Measurements from ENCODE around the gene CRAMP1.
A peak's percentile ranks its signal among the peaks of the same experiment; 100 is the strongest.
"Not testable (repeated sequence)": the region's sequence is repeated elsewhere in the genome, so short reads cannot be mapped to it uniquely, and the experiment has no call there.

Gene CRAMP1

DNA sequence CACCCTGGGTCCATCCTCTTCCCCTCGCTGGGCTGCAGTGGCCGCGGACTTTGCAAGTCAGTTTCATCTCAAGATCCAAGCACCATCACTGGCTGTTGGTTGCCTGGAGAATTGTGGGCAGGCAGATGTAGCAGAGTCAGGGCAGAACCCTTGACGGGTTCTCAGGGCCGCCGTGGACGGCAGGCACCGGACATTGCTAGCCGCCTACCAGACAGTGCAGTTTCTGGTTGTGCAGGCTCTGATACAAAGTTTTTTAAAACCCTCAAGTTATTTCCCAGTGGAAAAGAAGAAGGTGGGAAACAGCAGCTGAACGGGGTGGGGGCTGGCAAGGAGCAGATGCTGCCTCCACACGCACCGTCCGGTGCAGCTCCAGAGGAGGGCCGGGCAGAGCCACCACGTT is 97.2 kb downstream of the CRAMP1 start:
- no peak for DNase-seq (ENCODE audit: low read depth in 2 of 2)

DNA sequence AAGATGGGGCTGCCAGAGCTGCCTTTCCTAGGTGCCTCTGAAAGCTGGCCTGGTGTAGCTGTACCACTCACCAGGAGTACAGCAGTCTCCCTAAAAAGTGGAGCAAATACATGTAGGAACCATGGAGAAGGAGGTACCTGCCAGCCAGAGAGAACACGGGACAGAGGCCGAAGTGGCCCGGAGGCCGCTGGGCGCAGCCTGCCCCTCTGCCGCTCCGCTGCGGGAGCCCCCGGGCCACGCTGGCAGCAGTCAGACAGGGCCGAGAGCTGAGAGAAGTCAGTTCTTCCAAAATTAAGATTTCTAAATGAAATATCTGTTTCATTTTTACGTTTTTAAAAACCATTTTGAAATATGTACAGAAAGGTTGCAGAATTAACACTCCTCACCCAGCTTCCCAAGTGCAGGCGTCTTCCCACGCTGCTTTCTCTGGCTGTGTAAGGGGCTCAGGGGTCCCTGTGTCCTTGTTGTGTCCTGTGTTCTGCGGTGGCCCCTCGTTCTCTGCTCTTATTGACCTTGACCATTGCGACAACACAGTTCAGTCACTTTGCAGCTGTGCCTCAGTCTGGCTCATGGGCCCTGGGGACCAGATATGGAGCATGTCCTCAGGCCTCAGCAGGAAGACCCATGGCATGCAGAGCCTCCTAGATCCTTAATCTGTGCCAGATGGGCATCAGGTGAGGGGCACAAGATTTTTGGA is 98.8 kb downstream of the CRAMP1 start:
- no peak for DNase-seq (ENCODE audit: low read depth in 2 of 2)

DNA sequence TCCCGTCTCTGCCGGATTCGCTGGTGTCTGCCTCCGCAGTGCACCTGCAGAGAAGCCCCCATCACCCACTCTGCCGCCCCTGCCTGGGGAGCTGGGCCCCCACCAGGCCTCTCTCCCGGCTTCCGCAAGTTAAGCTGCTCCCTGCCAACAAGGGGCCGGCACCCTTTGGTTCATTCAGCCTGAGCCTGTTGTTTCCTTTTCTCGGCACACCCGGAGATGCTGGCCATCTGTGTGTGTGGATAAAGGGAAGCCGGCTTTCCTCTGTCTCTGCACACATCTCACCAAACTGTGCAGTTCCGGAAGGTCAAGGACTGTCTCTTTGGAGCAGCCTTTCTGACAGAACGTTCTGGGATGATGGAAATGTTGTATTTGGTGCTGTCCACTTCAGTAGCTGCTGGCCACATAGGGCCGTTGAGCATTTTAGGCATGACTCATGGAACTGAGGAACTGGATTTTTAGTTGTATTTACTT is 100.7 kb downstream of the CRAMP1 start:
- DNase-seq (ENCODE audit: low read depth in 2 of 2): no peak

DNA sequence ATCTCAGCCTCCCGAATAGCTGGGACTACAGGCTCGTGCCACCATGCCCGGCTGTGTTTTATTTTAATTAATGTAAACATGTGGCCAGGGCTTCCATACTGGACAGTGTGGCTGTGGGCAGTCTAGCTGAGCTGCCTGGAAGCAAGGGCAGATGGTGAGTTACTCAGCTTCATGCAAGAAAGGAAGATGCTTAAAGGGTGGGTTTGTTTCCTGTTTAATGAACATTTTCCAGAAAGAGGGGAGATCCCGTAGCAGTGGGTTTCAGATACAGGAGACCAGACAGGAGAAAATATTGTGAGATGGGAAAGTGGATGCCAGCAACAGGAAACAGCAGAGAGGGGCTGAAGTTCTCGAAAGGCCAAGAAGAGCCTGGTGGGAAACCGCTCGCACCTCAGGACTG is 101.2 kb downstream of the CRAMP1 start:
- no peak for DNase-seq (ENCODE audit: low read depth in 2 of 2)

DNA sequence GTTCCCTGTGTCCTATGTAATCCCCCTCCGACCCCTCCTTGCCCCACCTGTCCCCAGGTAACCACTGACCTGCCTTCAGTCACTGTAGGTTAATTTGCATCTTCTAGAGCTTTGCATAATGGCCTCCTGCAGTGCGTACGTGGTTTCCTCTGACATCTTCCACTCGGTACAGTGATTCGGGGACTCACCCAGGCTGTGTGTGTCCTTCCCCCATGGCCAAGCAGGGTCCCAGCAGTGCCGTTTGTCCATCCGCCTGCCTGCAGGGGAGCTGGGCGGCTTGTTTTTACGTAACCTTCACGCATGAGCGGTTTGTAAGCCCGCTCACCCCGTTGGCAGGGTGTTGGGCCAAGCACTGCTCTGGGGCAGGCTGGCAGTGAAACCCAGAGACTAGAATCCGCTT is 101.8 kb downstream of the CRAMP1 start:
- DNase-seq (ENCODE audit: low read depth in 2 of 2): no peak

DNA sequence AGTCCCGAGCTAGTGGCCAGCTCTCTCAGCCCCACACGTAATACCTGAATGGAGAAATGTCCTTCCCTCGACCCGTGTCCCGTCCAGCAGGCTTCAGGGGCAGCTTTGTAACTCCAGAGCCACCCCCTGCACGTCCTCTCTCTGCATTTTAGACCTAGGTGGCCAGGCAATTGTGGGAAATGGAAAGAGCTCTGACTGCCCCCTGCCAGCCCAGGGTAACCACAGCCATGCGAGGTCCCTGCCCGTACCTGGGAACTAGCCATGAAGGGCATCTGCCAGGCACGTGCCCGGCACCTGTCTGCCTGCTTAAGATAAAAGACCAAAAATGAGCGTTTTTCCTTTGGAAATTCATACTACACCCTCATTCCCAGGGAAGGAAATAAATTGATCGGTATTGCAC is 103.1 kb downstream of the CRAMP1 start:
- no peak for DNase-seq (ENCODE audit: low read depth in 2 of 2)

DNA sequence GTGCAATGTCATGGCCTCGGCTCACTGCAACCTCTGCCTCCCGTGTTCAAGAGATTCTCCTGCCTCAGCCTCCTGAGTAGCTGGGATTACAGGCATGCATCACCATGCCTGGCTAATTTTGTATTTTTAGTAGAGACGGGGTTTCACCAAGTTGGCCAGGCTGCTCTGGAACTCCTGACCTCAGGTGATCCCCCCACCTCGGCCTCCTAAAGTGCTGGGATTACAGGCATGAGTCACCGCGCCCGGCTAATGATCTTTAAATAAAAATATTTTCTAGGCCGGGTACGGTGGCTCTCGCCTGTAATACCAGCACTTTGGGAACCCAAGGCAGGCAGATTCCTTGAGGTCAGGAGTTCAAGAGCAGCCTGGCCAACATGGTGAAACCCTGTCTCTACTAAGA is 106.1 kb downstream of the CRAMP1 start:
- DNase-seq (ENCODE audit: low read depth in 2 of 2): not testable (repeated sequence)

DNA sequence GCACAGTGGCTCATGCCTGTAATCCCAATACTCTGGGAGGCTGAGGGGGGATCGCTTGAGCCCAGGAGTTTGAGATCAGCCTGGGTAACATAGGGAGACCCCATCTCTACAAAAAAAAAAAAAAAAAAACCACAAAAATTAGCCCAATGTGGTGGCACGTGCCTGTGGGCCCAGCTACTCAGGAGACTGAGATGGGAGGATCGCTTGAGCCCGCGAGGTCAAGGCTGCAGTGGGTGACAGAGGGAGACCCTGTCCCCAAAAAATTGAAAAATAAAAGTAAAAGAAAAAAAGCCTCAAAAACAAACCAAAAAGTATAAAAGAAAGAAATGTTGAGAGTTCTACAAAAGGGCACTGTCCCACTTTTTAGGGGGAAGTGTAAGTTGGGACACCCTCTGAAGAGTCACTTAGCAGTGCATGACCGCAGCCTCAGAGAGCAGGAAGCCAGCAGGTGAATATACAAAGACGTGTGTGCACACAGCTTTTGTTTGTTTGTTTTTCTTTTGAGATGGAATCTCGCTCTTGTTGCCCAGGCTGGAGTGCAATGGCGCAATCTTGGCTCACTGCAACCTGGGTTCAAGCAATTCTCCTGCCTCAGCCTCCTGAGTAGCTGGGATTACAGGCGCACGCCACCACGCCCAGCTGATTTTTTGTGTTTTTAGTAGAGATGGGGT is 107.5 kb downstream of the CRAMP1 start:
- DNase-seq (ENCODE audit: low read depth in 2 of 2): not testable (repeated sequence)

DNA sequence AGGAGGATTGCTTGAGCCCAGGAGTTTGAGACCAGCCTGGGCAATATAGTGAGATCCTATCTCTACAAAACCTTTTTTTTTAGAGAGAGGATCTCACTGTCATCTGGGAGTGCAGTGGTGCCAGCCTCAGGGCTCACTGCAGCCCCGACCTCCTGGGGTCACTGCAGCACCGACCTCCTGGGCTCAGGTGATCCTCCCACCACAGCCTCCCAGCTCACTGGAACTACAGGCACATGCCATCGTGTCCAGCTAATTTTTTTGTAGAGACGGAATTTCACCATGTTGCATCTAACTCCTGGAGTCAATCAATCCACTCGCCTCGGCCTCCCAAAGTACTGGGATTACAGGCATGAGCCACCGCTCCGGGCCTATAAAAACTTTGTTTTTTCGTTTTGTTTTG is 109.2 kb downstream of the CRAMP1 start:
- no peak for DNase-seq (ENCODE audit: low read depth in 2 of 2)

DNA sequence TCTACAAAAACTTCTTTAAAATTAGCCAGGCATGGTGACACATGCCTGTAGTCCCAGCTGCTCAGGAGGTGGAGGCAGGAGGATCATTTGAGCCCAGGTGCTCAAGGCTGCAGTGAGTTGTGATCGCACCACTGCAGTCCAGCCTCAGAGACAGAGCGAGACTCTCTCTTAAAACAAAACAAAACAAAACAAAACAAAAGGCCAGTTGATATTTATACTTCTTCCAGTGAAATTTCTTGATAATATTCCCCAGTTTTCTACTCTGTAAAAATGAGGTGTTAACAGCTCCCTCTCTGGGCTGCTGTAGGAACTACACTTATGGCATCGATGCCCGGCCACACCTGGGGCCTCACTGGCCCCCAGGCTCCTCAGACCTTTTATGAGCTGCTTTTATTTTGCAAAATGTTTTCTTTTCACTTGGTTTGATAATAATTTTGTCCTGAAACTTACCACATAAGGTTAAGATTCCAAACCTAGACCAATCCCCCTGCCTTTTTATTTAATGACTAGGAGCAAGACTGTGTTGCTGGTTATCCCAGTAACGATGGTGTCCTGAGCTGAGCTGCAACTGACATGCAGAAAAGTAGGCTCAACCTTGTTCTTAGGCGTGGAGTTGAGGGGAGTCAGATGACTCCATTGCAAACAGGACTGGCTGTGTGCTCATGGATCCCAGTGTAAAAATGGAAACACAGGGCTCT is 111.4 kb downstream of the CRAMP1 start:
- peak in 1 of 2 donors; percentile 28 for DNase-seq (ENCODE audit: low read depth in 2 of 2)

DNA sequence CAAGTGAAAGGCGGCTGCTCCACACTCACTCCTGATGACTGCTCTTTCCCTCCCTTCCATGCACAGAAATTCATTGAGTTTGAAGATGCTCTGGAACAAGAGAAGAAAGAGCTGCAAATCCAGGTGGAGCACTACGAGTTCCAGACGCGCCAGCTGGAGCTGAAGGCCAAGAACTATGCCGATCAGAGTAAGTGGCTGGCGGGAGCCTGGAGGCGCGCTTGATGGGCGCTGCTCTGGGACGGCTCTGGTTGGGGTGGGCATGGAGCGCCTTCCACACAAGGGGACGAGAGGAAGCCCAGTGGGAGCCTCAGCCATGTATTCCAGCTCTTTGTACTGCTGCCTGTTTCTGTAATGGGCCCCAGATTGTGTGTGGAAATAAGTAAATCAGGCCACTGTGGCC is 112.3 kb downstream of the CRAMP1 start:
- no peak for DNase-seq (ENCODE audit: low read depth in 2 of 2)

DNA sequence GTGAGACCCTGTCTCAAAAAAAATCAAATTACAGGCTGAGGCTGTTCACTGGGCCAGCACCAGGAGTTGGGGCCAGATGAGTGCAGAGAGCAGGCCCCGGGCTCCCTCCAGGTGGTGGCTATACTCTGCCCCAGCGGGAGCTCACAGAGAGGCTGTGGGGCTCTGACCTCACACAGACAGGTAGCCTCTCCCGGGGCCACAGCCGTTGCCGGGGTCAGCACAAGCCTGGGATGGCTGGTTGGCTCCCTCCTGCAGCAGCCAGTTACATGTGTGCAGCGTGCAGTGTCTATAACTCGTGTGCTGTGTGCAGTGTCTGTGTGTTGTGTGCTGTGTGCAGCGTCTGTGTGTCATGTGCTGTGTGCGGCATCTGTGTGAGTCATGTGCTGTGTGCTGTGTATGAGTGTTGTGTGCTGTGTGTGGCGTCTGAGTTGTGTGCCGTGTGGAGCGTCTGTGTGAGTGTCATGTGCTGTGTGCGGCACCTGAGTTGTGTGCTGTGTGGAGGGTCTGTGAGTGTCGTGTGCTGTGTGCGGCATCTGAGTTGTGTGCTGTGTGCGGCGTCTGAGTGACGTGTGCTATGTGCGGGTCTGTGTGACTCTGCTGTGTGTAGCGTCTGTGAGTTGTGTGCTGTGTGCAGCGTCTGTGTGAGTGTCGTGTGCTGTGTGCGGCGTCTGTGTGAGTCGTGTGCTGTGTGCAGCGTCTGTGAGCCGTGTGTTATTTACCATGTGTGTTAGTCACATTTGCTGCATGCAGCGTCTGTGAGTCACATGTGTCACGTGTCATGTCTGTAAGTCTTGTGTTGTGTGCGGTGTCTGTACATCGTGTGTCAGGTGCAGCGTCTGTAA is 114.7 kb downstream of the CRAMP1 start:
- no peak for DNase-seq (ENCODE audit: low read depth in 2 of 2)
